ENCODE data around the gene ANO9.

GRCh38 chr11:405323-405953 lies 36.4 kb downstream of the ANO9 start:
- TF ChIP-seq CTCF (IDR thresholded peaks at IDR 0.05) (no peak), POLR2A (IDR thresholded peaks at IDR 0.05) (no peak)

All from breast epithelium (tissue), 3 donors.